ENCODE measurements around the gene A1CF.

DNA sequence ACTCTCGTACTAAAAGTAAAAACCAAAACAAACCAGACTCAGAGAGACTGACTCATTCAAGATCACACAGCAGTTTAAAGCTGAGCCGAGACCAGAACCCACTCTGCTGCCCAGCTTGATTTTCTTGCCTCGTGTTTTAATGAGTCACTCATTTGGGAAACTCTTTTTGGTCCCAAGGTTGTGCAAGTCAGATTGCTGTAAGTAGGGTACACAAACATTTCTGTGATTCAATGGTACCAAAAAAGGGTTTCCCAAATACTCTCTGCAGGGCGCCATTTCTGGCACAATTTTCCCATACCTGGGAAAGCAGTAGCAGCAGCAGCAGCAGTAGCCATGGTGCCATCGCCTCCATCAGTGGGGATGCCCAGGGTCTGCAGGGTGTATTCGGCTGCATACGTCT lies 75.8 kb downstream of the A1CF start:
- no peak for TF ChIP-seq POLR2AphosphoS5 (IDR thresholded peaks at IDR 0.05; ENCODE audit: low read depth)
- TF ChIP-seq ZNF114 (CRISPR knock-in tag; IDR thresholded peaks at IDR 0.05) = no peak
- TF ChIP-seq CTCF (conservative IDR thresholded peaks at IDR 0.05; ENCODE audit: low read depth in 2 of 2) = no peak
- TF ChIP-seq CREB1 (CRISPR knock-in tag; IDR thresholded peaks at IDR 0.05; ENCODE audit: low read depth) = no peak
- no peak for TF ChIP-seq REST (IDR thresholded peaks at IDR 0.05; ENCODE audit: unreplicated experiment)
- TF ChIP-seq ZNF331 (CRISPR knock-in tag; IDR thresholded peaks at IDR 0.05; ENCODE audit: low read depth) = no peak
- TF ChIP-seq EZH2 (IDR thresholded peaks at IDR 0.05; ENCODE audit: low read depth, unreplicated experiment) = no peak
- TF ChIP-seq EZH2phosphoT487 (IDR thresholded peaks at IDR 0.05; ENCODE audit: unreplicated experiment) = no peak
- TF ChIP-seq JUNB (IDR thresholded peaks at IDR 0.05; ENCODE audit: unreplicated experiment) = no peak
